SU-DHL-6 (cell line): Measurements from ENCODE around the gene PTPRN2.

Experiments used
- CTCF ChIP-seq: fragments of 200-600 bp; sonication (generic); IDR thresholded peaks from one replicate; pipeline ENCODE4 v1.5.1; 2017; ENCODE audit warnings: antibody characterized with exemption, mild to moderate bottlenecking, low read length, moderate library complexity; ENCODE audit not compliant: insufficient read depth, poor library complexity, severe bottlenecking
- EZH2phosphoT487 ChIP-seq: fragments of 200-600 bp; sonication (generic), shearing (Covaris generic); conservative IDR thresholded peaks from 2 replicates; pipeline ENCODE4 v1.6.1; 2018; ENCODE audit warnings: mild to moderate bottlenecking, antibody characterized with exemption, low read length, moderate library complexity, mixed read lengths

GRCh38 chr7:158279539-158280447 lies 307.8 kb downstream of the PTPRN2 start:
- TF ChIP-seq CTCF (no peak), EZH2phosphoT487 (no peak)
